ENCODE data around the gene QARS1. TPM values are rescaled to one million over a fixed set of nuclear protein-coding genes. Genes with fewer than 3 reads are reported as not detected.

QARS1 gene
- total and polyA plus RNA-seq, 2 of the 13 experiments (the other 11 are each of a cell fraction or from before 2014, with no cell fraction given): 307 to 327 TPM

DNA sequence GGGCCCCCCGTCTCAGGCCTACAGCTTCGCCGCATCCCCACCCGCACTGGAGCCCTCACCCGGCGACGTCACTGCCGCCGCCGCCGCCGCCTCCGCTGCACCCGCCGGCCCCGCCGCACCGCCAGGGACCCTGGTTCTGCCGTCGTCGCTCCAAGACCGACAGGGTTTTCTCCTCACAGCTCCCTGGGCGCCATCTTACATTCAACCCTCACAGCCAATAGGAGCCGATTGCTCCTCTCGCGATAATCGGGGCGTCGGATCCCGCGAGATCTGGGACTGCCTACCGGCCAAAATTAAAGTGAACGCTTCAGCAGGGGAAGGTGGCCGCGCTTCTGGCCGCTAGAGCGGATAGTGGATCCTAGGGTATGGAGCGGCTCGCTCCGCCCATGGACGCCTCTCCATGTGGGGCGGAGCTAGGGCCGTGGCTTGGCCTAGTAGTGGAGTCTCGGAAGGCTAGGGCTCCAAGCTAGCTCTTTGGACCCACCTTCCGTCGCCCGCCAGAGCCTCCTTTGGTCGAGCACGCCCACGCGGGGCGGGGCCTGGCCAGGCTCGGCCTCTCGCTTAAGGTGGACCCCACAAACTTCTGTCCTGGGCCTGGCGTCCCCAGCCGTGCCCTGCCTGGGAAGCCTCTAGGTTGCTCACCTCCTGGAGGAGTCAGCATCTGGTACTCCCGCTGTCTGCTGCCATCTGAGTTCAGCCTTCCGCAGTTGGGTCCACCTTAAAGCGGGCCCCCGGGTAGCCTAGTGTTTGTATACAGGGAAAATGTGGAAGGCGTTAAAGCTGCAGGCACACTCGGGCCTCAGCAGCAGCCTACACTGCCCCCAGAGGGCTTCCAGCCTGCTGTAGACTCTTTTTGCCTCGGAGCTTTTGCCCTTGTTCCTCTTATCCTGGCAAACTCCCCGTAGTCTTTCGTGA, 10.4 kb downstream of the QARS1 start, which contains the start of gene QRICH1 (continued):
- TF ChIP-seq, protein P1, sequence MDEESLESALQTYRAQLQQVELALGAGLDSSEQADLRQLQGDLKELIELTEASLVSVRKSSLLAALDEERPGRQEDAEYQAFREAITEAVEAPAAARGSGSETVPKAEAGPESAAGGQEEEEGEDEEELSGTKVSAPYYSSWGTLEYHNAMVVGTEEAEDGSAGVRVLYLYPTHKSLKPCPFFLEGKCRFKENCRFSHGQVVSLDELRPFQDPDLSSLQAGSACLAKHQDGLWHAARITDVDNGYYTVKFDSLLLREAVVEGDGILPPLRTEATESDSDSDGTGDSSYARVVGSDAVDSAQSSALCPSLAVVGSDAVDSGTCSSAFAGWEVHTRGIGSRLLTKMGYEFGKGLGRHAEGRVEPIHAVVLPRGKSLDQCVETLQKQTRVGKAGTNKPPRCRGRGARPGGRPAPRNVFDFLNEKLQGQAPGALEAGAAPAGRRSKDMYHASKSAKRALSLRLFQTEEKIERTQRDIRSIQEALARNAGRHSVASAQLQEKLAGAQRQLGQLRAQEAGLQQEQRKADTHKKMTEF (CRISPR knock-in tag; IDR thresholded peaks at IDR 0.05): peak; percentile 70
- no peak for TF ChIP-seq STAT5B (CRISPR knock-in tag; IDR thresholded peaks at IDR 0.05)
- no peak for TF ChIP-seq TMF1 (CRISPR knock-in tag; IDR thresholded peaks at IDR 0.05; ENCODE audit: low read depth)
- no peak for TF ChIP-seq ZBTB1 (CRISPR knock-in tag; IDR thresholded peaks at IDR 0.05; ENCODE audit: borderline replicate concordance)
- peak; percentile 54 for TF ChIP-seq PHF20 (CRISPR knock-in tag; IDR thresholded peaks at IDR 0.05)
- TF ChIP-seq NCOA5 (CRISPR knock-in tag; IDR thresholded peaks at IDR 0.05): no peak
- peak; percentile 91; the same call in 1 of the 2 replicates for TF ChIP-seq HDAC1 (CRISPR knock-in tag; IDR thresholded peaks at IDR 0.05)
- TF ChIP-seq, protein P2, sequence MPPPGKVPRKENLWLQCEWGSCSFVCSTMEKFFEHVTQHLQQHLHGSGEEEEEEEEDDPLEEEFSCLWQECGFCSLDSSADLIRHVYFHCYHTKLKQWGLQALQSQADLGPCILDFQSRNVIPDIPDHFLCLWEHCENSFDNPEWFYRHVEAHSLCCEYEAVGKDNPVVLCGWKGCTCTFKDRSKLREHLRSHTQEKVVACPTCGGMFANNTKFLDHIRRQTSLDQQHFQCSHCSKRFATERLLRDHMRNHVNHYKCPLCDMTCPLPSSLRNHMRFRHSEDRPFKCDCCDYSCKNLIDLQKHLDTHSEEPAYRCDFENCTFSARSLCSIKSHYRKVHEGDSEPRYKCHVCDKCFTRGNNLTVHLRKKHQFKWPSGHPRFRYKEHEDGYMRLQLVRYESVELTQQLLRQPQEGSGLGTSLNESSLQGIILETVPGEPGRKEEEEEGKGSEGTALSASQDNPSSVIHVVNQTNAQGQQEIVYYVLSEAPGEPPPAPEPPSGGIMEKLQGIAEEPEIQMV (CRISPR knock-in tag; IDR thresholded peaks at IDR 0.05; ENCODE audit: low read depth): peak; percentile 46; the same call in 1 of the 2 replicates
- TF ChIP-seq TBL1XR1 (IDR thresholded peaks at IDR 0.05; ENCODE audit: borderline replicate concordance, low read length, partially characterized antibody): peak; percentile 61
- TF ChIP-seq ZSCAN12 (CRISPR knock-in tag; IDR thresholded peaks at IDR 0.05): no peak
- TF ChIP-seq GATAD1 (CRISPR knock-in tag; IDR thresholded peaks at IDR 0.05): peak; percentile 94
- TF ChIP-seq, protein P3, sequence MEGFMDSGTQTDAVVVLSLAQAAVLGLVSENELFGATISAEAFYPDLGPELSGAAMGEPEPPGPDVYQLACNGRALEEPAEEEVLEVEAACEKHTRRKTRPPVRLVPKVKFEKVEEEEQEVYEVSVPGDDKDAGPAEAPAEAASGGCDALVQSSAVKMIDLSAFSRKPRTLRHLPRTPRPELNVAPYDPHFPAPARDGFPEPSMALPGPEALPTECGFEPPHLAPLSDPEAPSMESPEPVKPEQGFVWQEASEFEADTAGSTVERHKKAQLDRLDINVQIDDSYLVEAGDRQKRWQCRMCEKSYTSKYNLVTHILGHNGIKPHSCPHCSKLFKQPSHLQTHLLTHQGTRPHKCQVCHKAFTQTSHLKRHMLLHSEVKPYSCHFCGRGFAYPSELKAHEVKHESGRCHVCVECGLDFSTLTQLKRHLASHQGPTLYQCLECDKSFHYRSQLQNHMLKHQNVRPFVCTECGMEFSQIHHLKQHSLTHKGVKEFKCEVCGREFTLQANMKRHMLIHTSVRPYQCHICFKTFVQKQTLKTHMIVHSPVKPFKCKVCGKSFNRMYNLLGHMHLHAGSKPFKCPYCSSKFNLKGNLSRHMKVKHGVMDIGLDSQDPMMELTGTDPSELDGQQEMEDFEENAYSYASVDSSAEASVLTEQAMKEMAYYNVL (CRISPR knock-in tag; IDR thresholded peaks at IDR 0.05; ENCODE audit: borderline replicate concordance): no peak
- 0 out of 2 replicates have a peak, but pooled peaks have one; percentile 33 for TF ChIP-seq ZNF333 (CRISPR knock-in tag; IDR thresholded peaks at IDR 0.05; ENCODE audit: borderline replicate concordance)
- no peak; a peak in 1 of 4 replicates for TF ChIP-seq EP300 (IDR thresholded peaks at IDR 0.05; ENCODE audit: low read depth in 2 of 2, low read length in 2 of 2)
- no peak for TF ChIP-seq EP300 (CRISPR knock-in tag; IDR thresholded peaks at IDR 0.05; ENCODE audit: borderline replicate concordance)
- TF ChIP-seq ZC3H4 (CRISPR knock-in tag; IDR thresholded peaks at IDR 0.05; ENCODE audit: borderline replicate concordance): peak; percentile 69; the same call in 1 of the 2 replicates
- TF ChIP-seq, protein P4, sequence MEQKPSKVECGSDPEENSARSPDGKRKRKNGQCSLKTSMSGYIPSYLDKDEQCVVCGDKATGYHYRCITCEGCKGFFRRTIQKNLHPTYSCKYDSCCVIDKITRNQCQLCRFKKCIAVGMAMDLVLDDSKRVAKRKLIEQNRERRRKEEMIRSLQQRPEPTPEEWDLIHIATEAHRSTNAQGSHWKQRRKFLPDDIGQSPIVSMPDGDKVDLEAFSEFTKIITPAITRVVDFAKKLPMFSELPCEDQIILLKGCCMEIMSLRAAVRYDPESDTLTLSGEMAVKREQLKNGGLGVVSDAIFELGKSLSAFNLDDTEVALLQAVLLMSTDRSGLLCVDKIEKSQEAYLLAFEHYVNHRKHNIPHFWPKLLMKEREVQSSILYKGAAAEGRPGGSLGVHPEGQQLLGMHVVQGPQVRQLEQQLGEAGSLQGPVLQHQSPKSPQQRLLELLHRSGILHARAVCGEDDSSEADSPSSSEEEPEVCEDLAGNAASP (CRISPR knock-in tag; IDR thresholded peaks at IDR 0.05; ENCODE audit: borderline replicate concordance): peak; percentile 15; the same call in 1 of the 2 replicates
- TF ChIP-seq ZMYM2 (CRISPR knock-in tag; IDR thresholded peaks at IDR 0.05): no peak
- TF ChIP-seq, protein P5, sequence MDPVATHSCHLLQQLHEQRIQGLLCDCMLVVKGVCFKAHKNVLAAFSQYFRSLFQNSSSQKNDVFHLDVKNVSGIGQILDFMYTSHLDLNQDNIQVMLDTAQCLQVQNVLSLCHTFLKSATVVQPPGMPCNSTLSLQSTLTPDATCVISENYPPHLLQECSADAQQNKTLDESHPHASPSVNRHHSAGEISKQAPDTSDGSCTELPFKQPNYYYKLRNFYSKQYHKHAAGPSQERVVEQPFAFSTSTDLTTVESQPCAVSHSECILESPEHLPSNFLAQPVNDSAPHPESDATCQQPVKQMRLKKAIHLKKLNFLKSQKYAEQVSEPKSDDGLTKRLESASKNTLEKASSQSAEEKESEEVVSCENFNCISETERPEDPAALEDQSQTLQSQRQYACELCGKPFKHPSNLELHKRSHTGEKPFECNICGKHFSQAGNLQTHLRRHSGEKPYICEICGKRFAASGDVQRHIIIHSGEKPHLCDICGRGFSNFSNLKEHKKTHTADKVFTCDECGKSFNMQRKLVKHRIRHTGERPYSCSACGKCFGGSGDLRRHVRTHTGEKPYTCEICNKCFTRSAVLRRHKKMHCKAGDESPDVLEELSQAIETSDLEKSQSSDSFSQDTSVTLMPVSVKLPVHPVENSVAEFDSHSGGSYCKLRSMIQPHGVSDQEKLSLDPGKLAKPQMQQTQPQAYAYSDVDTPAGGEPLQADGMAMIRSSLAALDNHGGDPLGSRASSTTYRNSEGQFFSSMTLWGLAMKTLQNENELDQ (CRISPR knock-in tag; IDR thresholded peaks at IDR 0.05; ENCODE audit: borderline replicate concordance): no peak
